ENCODE measurements around the gene RARG.
"Not testable (repeated sequence)": the region's sequence is repeated elsewhere in the genome, so short reads cannot be mapped to it uniquely, and the experiment has no call there.

Gene RARG

DNA sequence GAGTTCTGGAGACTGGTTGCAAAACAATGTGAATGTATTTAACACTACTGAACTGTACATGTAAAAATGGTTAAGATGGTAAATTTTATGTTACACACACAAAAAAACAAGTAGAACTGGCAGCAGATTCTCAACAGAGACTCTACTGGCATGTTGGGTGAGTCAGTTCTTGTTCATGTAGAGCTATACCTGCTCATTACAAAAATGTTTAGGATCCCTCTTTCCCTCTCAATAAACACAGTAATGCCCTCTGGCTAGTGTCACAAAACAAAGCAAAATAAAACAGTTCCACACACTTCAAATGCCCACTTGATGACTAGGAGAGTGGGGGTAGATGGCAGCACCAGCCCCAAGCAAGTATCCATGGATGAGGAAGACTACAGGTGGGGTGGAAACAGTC, 65.2 kb downstream of the RARG start:
- DNase-seq: no peak

DNA sequence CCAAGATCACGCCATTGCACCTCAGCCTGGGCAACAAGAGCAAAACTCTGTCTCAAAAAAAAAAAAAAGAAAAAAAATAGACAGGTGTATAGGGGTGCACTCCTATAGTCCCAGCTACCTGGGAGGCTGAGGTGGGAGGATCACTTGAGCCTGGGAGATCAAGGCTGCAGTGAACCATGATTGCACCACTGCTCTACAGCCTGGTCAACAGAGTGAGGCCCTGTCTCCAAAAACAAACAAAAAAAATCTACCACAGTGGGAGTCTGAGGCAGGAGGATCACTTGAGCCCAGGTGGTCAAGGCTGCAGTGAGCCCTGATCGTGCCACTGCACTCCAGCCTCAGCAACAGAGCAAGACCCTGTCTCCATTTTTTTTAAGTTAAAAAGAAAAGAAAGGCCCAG, 69.0 kb downstream of the RARG start:
- DNase-seq: not testable (repeated sequence)

DNA sequence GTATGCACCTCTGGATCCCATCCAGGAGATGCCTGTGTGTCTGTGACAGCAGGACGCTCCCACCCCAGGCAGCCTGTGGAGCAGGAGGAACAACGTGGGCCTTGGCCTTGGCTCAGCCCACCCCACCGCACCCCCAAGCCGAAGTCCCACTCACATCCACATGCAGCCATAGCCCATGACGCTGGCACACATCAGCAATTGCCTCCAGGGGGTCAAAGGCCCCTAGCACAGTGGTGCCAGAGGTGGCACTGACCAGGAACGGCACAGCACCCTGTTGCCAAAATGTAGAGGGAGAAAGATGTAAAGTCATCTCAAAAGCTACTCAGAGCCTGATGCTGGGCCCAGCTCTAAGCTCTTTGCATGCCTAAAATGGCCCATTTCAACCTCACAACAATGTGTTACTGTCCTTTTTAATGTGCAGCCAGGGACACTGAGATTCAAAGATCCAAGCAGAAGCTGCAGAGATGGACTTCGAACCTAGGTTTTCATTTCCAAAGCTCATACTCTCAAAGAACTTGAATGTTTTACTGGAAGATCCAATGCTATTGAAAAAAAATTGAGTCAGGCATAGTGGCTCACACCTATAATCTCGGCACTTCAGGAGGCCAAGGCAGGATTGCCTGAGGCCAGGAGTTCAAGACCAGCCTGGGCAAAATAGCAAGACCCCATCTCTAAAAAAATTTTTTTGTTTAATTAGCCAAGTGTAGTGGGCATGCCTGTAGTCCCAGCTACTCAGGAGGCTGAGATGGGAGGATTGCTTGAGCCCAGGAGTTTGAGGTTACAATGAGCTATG, 70.7 kb downstream of the RARG start:
- DNase-seq: no peak

DNA sequence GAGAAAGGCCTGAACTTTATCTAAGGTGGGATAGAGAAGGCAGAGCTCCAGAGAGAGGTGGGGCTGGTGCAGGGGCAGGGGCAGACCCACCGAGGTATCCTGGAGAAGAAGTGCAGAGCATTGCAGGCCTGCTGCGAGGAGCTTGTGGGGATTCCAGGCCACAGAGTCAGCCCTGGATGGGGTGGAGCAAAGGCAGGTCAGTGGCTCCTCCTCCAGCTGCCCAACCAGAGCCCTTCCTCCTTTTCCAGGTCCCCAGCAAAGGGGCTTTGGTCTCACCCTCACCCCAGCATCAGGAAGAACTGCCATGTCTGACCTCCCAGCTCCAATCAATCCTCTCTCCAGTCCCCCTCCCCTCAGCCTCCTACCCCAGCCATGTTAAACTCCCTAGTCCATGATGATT, 71.3 kb downstream of the RARG start:
- DNase-seq: no peak

All from CD4-positive, alpha-beta T cell treated with Interleukin-12 subunit alpha and Interleukin-12 subunit beta, for 1 hour (primary cell).